NCI-H345 treated with DMSO at 0.1 percent for 48 hours (cell line): ENCODE measurements around the gene COL26A1.
A peak's percentile ranks its signal among the peaks of the same experiment; 100 is the strongest.
"Not testable (repeated sequence)": the region's sequence is repeated elsewhere in the genome, so short reads cannot be mapped to it uniquely, and the experiment has no call there.

Source experiments
- DNase-seq: peaks from one replicate; lab custom pipeline; 2025; ENCODE audit not compliant: unreplicated experiment; lab: John Stamatoyannopoulos, UW

The COL26A1 gene

GRCh38 chr7:101490439-101490838 is 127.8 kb downstream of the COL26A1 start:
- not testable (repeated sequence) for DNase-seq

GRCh38 chr7:101491442-101491841 is 128.8 kb downstream of the COL26A1 start:
- DNase-seq, result not testable (repeated sequence)

GRCh38 chr7:101494602-101495329 is 132.1 kb downstream of the COL26A1 start:
- DNase-seq, result no peak

DNA sequence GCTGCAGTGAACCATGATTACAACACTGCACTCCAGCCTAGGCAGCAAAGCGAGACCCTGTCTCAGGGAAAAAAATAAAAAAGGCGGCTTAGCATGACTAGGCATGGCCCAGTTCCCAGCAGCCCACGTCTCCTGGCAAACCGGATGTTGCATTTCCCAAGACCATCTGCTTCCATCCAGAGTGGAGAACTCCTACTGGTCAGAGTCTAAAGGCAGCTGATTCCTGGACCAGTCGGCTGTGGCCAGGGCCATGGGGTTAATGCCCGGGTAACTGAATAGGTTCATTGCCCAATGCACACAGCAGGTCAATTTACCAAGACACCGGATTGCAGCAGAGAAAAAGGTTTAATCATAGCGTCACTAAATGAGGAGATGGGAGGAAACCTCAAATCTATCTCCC is 133.3 kb downstream of the COL26A1 start:
- no peak for DNase-seq

- no peak for DNase-seq
Measured at GRCh38 chr7:101501351-101501750, 138.7 kb downstream of the COL26A1 start.

- no peak for DNase-seq
Measured at GRCh38 chr7:101502466-101503098, 139.9 kb downstream of the COL26A1 start.

- not testable (repeated sequence) for DNase-seq
Measured at GRCh38 chr7:101505510-101505909, 142.8 kb downstream of the COL26A1 start.

GRCh38 chr7:101506531-101506930 is 143.9 kb downstream of the COL26A1 start:
- no peak for DNase-seq

GRCh38 chr7:101507327-101507726 is 144.7 kb downstream of the COL26A1 start:
- no peak for DNase-seq

DNA sequence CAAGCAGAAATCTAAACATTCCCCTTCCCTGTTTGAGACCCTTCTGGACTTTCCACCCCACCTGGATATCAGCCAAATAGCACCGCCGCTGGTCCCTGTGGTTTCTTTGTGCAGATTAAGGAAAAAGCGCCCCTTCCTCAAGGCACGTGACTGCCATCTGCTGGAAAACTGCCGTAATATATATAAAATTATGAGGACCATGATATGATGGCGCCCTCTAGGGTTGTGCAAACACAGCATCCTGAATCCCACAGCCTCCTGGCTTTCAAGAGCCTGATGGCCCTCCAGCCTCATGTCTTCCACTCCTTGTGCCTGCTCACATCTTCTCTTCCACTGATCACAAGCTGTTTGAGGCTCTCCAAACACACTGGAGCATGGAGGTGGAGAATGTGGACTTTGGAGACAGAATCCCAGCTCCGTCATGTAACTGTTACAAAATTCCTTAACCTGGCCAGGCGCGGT is 145.1 kb downstream of the COL26A1 start:
- peak; percentile 14 for DNase-seq

GRCh38 chr7:101510297-101510696 is 147.6 kb downstream of the COL26A1 start:
- DNase-seq, result no peak

DNA sequence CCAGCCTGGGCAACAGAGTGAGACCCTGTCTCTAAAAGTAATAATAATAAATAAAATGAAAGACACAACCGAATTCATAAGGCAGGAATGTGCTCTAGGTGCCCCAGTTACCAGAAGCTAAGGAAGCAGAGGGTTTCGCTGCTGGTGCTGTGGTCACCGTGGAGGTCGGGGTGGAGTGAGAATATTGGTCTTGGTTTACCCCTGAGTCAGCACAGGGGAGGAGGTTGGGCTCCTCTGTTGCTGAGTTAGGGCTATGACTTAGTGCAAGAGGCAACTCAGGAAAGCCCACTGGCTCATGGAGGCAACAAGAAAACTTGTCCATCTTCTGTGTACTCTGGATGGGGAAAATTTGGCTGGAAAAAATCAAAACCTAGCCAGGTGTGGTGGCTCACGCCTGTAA is 149.3 kb downstream of the COL26A1 start:
- no peak for DNase-seq

DNA sequence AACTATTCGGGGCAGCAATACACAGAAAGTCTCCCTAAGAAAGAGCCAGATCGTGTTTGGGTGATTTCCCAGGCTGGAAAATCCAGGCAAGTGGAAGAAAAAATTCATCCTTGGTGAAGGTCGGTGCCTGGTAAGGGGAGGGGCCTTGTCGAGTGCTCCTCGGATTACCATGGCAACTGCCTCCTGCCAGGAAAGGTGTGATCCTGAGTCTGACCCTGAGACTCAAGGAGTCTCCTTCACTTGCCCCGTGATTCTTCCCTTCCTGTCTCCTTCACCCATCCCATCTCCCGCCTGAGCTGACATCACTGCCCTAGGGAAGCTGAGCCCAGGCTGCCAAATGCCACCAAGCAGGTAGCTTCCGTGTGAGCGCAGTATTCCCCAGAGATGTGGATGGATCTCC is 154.2 kb downstream of the COL26A1 start:
- DNase-seq, result no peak

- no peak for DNase-seq
Measured at GRCh38 chr7:101517304-101517703, 154.6 kb downstream of the COL26A1 start.

GRCh38 chr7:101518336-101518735 is 155.7 kb downstream of the COL26A1 start:
- DNase-seq, result no peak

GRCh38 chr7:101519324-101520023 is 156.8 kb downstream of the COL26A1 start:
- DNase-seq, result no peak

DNA sequence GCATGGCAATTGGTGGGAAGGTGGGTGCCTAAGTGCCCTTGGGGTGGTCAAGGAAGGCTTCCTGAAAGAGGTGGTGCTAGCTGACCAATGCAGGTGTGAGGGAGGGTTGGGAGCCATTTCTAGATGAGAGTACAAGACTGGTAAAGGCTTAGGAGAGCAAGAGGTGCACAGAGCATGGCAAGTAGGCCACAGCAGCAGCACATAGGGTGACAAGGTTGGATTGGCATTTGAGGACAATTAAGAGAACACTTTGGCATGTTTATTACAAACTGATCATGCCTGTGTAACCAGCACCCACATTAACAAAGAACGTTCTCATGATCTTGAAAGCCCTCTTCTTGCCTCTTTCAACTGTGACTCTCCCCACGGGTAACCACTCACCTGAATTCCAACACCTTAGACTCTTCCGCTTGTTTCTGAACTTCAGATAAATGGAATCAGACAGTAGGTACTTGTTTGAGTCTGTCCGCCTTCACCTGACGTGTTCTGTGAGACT is 158.8 kb downstream of the COL26A1 start:
- no peak for DNase-seq

GRCh38 chr7:101522021-101522420 is 159.3 kb downstream of the COL26A1 start:
- DNase-seq, result no peak

GRCh38 chr7:101527844-101528667 is 165.4 kb downstream of the COL26A1 start:
- DNase-seq, result no peak

DNA sequence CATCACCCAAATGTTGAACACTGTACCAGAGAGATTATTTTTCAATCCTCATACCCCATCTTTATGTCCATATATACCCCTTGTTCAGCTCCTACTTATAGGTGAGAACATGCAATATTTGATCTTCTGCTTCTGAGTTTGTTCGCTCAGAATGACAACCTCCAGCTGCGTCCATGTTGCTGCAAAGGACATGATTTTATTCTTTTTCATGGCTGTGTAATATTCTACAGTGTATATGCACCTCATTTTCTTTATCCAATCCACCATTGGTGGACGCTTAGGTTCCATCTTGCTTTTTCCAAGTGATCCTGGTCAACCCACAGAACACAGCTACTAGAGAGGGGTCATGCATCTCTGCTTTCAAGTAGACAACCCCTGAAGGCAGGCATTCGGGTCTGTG is 166.9 kb downstream of the COL26A1 start:
- DNase-seq, result no peak
